ENCODE data around the gene TET2. TPM values are rescaled to one million over a fixed set of nuclear protein-coding genes. Genes with fewer than 3 reads are reported as not detected.
"Not testable (repeated sequence)": the region's sequence is repeated elsewhere in the genome, so short reads cannot be mapped to it uniquely, and the experiment has no call there.

The TET2 gene
- total RNA-seq, 4 donors from 2014 or later = 22.0 to 31.5 (median 28.0) TPM

DNA sequence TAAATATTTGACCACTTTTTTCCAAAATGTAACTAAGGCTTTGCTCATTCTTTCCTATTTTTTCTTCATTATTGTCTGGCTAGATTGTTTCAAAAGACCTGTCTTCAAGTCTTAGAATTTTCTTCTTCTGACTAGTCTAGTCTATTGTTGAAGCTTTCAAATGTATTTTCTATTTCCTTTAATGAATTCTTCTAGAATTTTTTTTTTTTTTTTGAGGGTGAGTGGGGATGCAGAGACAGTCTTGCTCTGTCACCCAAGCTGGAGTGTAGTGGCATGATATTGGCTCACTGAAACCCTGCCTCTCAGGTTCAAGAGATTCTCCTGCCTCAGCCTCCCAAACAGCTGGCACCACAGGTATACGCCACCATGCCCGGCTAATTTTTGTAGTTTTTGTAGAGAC, 141.4 kb downstream of the TET2 start:
- WGBS = 100% methylated on average over 2 of the region's 2 CpGs
- TF ChIP-seq POLR2AphosphoS5 (IDR thresholded peaks at IDR 0.05) = no peak
- TF ChIP-seq POLR2A (IDR thresholded peaks at IDR 0.05; ENCODE audit: low read depth) = no peak
- TF ChIP-seq, protein P1, sequence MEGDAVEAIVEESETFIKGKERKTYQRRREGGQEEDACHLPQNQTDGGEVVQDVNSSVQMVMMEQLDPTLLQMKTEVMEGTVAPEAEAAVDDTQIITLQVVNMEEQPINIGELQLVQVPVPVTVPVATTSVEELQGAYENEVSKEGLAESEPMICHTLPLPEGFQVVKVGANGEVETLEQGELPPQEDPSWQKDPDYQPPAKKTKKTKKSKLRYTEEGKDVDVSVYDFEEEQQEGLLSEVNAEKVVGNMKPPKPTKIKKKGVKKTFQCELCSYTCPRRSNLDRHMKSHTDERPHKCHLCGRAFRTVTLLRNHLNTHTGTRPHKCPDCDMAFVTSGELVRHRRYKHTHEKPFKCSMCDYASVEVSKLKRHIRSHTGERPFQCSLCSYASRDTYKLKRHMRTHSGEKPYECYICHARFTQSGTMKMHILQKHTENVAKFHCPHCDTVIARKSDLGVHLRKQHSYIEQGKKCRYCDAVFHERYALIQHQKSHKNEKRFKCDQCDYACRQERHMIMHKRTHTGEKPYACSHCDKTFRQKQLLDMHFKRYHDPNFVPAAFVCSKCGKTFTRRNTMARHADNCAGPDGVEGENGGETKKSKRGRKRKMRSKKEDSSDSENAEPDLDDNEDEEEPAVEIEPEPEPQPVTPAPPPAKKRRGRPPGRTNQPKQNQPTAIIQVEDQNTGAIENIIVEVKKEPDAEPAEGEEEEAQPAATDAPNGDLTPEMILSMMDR (IDR thresholded peaks at IDR 0.05) = no peak
- TF ChIP-seq EP300 (IDR thresholded peaks at IDR 0.05) = no peak
- intact Hi-C loops (cut with DNase I) = no loop called here

DNA sequence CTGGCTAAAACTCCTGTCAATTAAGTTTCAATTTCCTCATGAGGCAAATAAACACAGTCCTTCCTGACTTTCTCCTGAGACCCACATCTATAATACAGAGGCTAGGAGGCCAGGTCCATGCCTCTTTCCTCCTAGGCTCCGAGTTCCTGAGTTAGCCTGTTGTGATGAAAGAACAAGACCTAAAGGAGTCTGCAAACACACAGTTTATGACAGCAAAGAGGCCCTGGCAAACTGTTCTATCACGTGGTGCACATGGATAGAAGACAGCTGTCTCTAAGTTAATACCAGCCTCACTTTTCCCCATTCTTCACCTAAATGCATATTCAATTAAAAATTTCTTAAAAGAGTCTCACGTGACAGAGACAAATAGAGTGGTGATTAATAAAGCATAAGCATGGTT, 145.2 kb downstream of the TET2 start:
- no peaks in the 10 kb centered on the region for H3K27me3 ChIP-seq
- peaks cover 0 to 6% (median 2%) of the 10 kb centered on the region in 4 donors for H3K9me3 ChIP-seq
- TF ChIP-seq, protein P1 (IDR thresholded peaks at IDR 0.05) = no peak
- TF ChIP-seq POLR2AphosphoS5 (IDR thresholded peaks at IDR 0.05) = no peak
- no peaks in the 10 kb centered on the region for H3K4me1 ChIP-seq
- no peak for DNase-seq (ENCODE audit: extremely low spot score)
- H3K27ac ChIP-seq (replicated peaks in 1 of 4) = no peak overlapping the region
- H3K36me3 ChIP-seq = no peaks in the 10 kb centered on the region
- 53% methylated on average over 3 of the region's 3 CpGs for whole genome bisulfite sequencing
- intact Hi-C loops (cut with DNase I) = no loop called here
- no peak overlapping the region for H3K4me3 ChIP-seq

More for the DNA sequence above, 141.4 kb downstream of the TET2 start:
- H3K27ac ChIP-seq (replicated peaks in 1 of 4) = no peak overlapping the region
- H3K36me3 ChIP-seq = no peaks in the 10 kb centered on the region
- no peak for DNase-seq (ENCODE audit: extremely low spot score)
- no peak overlapping the region for H3K4me3 ChIP-seq
- no peaks in the 10 kb centered on the region for H3K27me3 ChIP-seq
- peaks cover 0 to 6% (median 2%) of the 10 kb centered on the region in 4 donors for H3K9me3 ChIP-seq
- no peaks in the 10 kb centered on the region for H3K4me1 ChIP-seq

DNA sequence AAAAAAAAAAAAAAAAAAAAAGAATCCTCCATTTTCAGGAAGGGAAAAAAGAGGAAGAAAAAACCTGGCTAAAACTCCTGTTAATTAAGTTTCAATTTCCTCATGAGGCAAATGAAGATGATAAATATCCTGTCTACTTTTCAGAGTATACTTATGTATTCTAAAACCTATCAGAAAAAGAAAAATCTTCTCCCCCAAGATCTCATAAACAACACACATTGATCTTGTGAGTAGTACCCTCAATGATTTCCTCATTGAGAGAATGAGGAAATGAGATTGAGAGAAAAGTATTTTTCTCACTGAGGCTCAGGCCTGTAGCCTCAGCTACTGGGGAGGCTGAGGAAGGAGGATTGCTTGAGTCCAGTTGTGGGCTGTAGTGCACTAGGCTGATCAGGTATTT, 146.7 kb downstream of the TET2 start:
- Histone ChIP-seq H3K27ac (replicated peaks in 1 of 4) (no peak overlapping the region), H3K9me3 (peaks cover 0 to 3% (median under 1%) of the 10 kb centered on the region in 4 donors), H3K27me3 (no peaks in the 10 kb centered on the region), H3K4me3 (no peak overlapping the region), H3K36me3 (peaks cover 0 to 7% (median 1%) of the 10 kb centered on the region in 4 donors), H3K4me1 (no peaks in the 10 kb centered on the region)
- no peak for DNase-seq (ENCODE audit: extremely low spot score)
- TF ChIP-seq, protein P1 (IDR thresholded peaks at IDR 0.05) = no peak
- TF ChIP-seq EP300 (IDR thresholded peaks at IDR 0.05) (no peak), POLR2A (IDR thresholded peaks at IDR 0.05; ENCODE audit: low read depth) (no peak), POLR2AphosphoS5 (IDR thresholded peaks at IDR 0.05) (no peak)
- intact Hi-C loops (cut with DNase I) = no loop called here

DNA sequence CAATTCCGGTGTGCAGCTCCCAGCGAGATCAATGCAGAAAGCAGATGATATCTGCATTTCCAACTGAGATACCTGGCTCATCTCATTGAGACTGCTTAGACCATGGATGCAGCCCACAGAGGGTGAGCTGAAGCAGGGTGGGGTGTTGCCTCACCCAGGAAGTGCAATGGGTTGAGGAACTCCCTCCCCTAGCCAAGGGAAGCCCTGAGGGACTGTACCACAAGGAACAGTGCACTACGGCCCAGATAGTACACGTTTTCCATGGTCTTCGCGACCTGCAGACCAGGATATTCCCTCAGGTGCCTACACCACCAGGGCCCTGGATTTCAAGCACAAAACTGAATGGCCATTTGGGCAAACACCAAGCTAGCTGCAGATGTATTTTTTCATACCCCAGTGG, 150.0 kb downstream of the TET2 start:
- no peak for DNase-seq (ENCODE audit: extremely low spot score)

DNA sequence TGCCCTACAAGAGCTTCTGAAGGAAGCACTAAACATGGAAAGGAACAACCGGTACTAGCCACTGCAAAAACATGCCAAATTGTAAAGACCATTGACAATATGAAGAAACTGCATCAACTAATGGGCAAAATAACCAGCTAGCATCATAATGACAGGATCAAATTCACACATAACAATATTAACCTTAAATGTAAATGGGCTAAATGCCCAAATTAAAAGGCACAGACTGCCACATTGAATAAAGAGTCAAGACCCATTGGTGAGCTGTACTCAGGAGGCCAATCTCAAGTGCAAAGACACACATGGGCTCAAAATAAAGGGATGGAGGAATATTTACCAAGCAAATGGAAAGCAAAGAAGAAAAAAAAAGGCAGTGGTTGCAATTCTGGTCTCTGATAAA, 152.4 kb downstream of the TET2 start:
- peaks cover 0 to 26% (median 13%) of the 10 kb centered on the region in 4 donors for H3K9me3 ChIP-seq
- H3K36me3 ChIP-seq; DNase-seq (ENCODE audit: extremely low spot score); H3K4me3 ChIP-seq; H3K4me1 ChIP-seq; H3K27ac ChIP-seq (replicated peaks in 1 of 4); H3K27me3 ChIP-seq; intact Hi-C loops (cut with DNase I): not testable (repeated sequence)
- WGBS = 91% methylated on average over 1 of the region's 1 CpG

More for the DNA sequence above, 150.0 kb downstream of the TET2 start:
- Histone ChIP-seq H3K27ac (replicated peaks in 1 of 4) (no peak overlapping the region), H3K4me1 (no peaks in the 10 kb centered on the region), H3K4me3 (no peak overlapping the region), H3K36me3 (peaks cover 0 to 7% (median 1%) of the 10 kb centered on the region in 4 donors), H3K9me3 (peaks cover 0 to 16% (median 0%) of the 10 kb centered on the region in 4 donors), H3K27me3 (no peaks in the 10 kb centered on the region)
- intact Hi-C loops (cut with DNase I) = no loop called here
- WGBS = 91% methylated on average over 6 of the region's 6 CpGs
- TF ChIP-seq POLR2AphosphoS5 (IDR thresholded peaks at IDR 0.05) = no peak

DNA sequence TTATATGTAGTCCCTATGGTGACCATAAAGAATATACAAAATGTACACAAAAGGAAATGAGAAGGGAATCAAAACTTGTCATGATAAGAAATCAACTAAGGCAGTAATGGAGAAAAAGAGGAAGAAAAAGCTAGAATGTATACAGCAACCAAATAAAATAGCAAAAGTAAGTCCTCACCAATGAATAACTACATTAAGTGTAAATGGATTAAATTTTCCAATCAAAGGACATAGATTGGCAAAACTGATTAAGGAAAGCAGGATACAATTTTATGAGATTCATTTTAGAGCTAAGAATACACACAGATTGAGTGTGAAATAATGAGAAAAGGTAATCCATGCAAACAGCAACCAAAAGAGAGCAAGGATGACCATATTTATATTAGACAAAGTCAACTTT, 157.4 kb downstream of the TET2 start:
- TF ChIP-seq POLR2AphosphoS5 (IDR thresholded peaks at IDR 0.05) = no peak
- no peak for TF ChIP-seq EP300 (IDR thresholded peaks at IDR 0.05)
- TF ChIP-seq, protein P1 (IDR thresholded peaks at IDR 0.05) = no peak
- no peak for TF ChIP-seq POLR2A (IDR thresholded peaks at IDR 0.05; ENCODE audit: low read depth)
- no peaks in the 10 kb centered on the region for H3K36me3 ChIP-seq
- no peak overlapping the region for H3K27ac ChIP-seq (replicated peaks in 1 of 4)
- H3K4me3 ChIP-seq = no peak overlapping the region
- no peak for DNase-seq (ENCODE audit: extremely low spot score)
- intact Hi-C loops (cut with DNase I) = loop anchor here (2.0 kb wide), 1 partner anchor 17 kb away; no protein-coding TSS in a partner anchor
- H3K9me3 ChIP-seq = peaks cover 0 to 25% (median 19%) of the 10 kb centered on the region in 4 donors
- no peaks in the 10 kb centered on the region for H3K27me3 ChIP-seq
- H3K4me1 ChIP-seq = no peaks in the 10 kb centered on the region
